ENCODE measurements around the gene GSTA1.
"Not testable (repeated sequence)": the region's sequence is repeated elsewhere in the genome, so short reads cannot be mapped to it uniquely, and the experiment has no call there.

Gene GSTA1

DNA sequence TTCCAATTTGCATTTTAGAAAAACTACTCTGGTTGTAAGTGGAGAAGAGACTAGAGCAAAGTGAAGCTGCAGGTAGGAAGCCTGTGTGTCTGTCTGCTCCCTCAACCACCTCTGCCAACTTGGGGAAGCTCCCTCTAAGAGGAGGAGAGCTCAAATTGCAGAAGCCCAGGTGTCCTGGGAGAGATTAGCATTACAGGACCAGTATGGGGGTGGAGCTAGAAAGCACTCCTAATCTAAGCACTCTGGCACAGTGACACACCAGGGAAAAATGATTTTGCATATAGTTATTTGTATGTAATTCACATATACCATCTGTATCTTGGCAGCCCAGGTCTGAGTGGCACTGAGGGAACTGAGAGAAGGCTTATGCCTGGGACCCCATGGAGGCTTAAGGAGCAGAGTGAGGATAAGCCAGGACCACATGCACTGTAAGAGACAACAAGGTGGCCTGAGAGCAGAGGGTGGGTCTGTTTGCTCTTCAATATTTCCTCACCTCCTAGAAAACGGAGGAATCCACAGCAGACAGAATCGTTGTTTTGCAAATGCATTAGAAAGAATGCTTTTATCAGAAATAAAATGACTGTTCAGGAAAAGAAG lies 54.0 kb downstream of the GSTA1 start:
- Mint-ChIP-seq H3K4me3 (no peak overlapping the region), H3K27ac (peak overlapping the region in 2 of 3 experiments; percentile 17 to 81), H3K36me3 (ENCODE audit: low read depth) (no peaks in the 10 kb centered on the region), H3K4me1 (peaks cover 4% of the 10 kb centered on the region), H3K27me3 (ENCODE audit: low read depth) (no peaks in the 10 kb centered on the region), H3K9me3 (peaks cover 11% of the 10 kb centered on the region)
- TF ChIP-seq, protein P1, sequence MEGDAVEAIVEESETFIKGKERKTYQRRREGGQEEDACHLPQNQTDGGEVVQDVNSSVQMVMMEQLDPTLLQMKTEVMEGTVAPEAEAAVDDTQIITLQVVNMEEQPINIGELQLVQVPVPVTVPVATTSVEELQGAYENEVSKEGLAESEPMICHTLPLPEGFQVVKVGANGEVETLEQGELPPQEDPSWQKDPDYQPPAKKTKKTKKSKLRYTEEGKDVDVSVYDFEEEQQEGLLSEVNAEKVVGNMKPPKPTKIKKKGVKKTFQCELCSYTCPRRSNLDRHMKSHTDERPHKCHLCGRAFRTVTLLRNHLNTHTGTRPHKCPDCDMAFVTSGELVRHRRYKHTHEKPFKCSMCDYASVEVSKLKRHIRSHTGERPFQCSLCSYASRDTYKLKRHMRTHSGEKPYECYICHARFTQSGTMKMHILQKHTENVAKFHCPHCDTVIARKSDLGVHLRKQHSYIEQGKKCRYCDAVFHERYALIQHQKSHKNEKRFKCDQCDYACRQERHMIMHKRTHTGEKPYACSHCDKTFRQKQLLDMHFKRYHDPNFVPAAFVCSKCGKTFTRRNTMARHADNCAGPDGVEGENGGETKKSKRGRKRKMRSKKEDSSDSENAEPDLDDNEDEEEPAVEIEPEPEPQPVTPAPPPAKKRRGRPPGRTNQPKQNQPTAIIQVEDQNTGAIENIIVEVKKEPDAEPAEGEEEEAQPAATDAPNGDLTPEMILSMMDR (IDR thresholded peaks at IDR 0.05; ENCODE audit: unreplicated experiment in 3 of 3) = no peak

DNA sequence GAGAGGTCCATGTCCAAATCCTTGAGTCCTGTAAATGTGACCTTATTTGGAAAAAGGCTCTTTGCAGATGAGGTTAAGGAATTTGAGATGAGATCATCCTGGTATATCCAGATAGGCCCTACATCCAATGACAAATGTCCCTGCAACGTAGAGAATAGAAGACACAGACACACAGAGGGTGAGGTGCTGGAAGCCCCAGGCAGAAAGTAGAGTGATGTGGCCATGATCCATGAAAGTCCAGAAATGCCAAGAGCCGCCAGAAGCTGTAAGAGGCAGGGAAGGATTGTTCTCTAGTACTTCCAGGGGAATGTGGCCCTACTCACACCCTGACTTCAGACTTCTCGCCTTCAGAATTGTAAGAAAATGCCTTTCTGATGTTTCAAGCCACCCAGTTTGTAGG lies 56.3 kb downstream of the GSTA1 start:
- H3K4me1 Mint-ChIP-seq; H3K9me3 Mint-ChIP-seq; H3K36me3 Mint-ChIP-seq (ENCODE audit: low read depth); H3K4me3 Mint-ChIP-seq; H3K27me3 Mint-ChIP-seq (ENCODE audit: low read depth): not testable (repeated sequence)
- H3K27ac Mint-ChIP-seq = peak overlapping the region; percentile 51 to 81 (median 54)

DNA sequence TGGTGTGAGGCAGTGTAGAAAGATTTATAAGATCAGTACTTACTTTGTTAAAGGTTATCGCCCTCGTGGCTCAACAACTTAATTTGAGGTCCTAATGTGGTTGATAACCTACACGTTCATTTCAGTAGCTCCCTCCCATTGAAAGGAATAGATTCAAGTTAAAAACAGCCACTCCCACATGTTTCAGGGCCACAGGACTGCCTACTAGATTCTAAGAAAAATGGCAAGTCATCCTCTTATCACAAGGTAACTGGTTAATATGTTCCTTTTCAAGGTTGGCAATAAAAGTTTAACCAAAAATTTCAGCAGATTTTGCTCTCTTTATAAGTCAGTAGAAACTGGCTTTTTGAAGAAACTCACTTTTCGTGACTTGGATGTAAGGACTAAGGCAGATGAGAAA lies 57.4 kb downstream of the GSTA1 start:
- Mint-ChIP-seq H3K4me1 (peaks cover 4% of the 10 kb centered on the region), H3K27me3 (ENCODE audit: low read depth) (no peaks in the 10 kb centered on the region), H3K27ac (no peak overlapping the region), H3K4me3 (no peak overlapping the region), H3K36me3 (ENCODE audit: low read depth) (no peaks in the 10 kb centered on the region), H3K9me3 (peaks cover 6% of the 10 kb centered on the region)
- TF ChIP-seq, protein P1 (IDR thresholded peaks at IDR 0.05; ENCODE audit: unreplicated experiment in 3 of 3) = no peak

DNA sequence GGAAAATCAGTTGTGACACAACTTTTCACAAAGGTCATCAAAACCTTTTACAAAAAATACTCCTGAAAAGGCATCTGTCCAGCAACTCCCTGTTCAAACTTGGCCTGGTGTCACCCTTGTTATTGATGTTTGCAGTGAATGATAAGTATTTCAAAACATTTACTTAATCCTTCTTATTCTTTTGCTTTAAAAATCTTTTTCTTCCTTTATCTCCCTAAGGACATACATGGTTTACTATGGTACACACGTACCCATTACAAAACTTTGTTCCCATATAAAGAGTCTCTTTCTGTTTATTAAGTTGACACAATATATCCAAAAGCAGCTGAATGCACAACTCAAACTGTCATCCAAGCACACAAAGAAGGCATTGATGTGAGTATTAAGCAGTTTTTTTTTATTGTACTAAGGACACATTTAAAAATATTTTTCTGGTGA lies 57.8 kb downstream of the GSTA1 start:
- Mint-ChIP-seq H3K27ac (no peak overlapping the region), H3K27me3 (ENCODE audit: low read depth) (no peaks in the 10 kb centered on the region), H3K4me1 (peaks cover 4% of the 10 kb centered on the region), H3K9me3 (peaks cover 3% of the 10 kb centered on the region), H3K36me3 (ENCODE audit: low read depth) (no peaks in the 10 kb centered on the region), H3K4me3 (no peak overlapping the region)
- TF ChIP-seq, protein P1 (IDR thresholded peaks at IDR 0.05; ENCODE audit: unreplicated experiment in 3 of 3) = no peak

DNA sequence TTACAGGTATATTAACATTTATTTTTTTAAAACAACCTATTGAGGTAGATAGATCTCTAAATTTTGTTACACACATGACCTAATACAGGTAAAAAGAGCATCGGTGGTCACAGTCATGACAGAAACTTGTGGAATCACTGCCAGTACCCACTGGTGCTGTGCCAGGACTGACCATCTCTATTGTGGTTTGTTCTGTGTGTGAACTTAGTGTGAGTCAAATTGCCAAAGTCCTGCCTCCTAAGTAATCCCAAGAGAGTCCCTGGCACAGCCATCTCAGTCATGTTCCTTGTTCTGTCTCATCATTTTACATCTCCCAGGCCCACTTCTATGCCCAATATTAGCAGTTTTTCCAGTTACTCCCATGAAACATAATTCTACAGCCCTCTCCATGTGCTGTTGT lies 61.7 kb downstream of the GSTA1 start:
- Mint-ChIP-seq H3K27ac (no peak overlapping the region), H3K27me3 (ENCODE audit: low read depth) (no peaks in the 10 kb centered on the region), H3K36me3 (ENCODE audit: low read depth) (no peaks in the 10 kb centered on the region), H3K4me3 (no peak overlapping the region), H3K9me3 (peaks cover 10% of the 10 kb centered on the region), H3K4me1 (no peaks in the 10 kb centered on the region)
- TF ChIP-seq, protein P1 (IDR thresholded peaks at IDR 0.05; ENCODE audit: unreplicated experiment in 3 of 3) = no peak
